Ectodermal cell (in vitro differentiated cells): ENCODE data around the gene MTX1.

Experiments used
- H3K27ac ChIP-seq: 2 replicates; pipeline ENCODE4 v1.7.0; 2013; ENCODE audit warnings: mild to moderate bottlenecking, low read depth, low read length; ENCODE audit not compliant: insufficient read depth, poor library complexity, severe bottlenecking
- H3K27me3 ChIP-seq: 2 replicates; pipeline ENCODE4 v1.7.0; 2013; ENCODE audit warnings: mild to moderate bottlenecking, low read length; ENCODE audit not compliant: insufficient read depth, control insufficient read depth, poor library complexity, severe bottlenecking
- H3K36me3 ChIP-seq: one replicate; pipeline ENCODE4 v1.7.0; 2013; ENCODE audit warnings: low read length; ENCODE audit not compliant: control insufficient read depth, insufficient read depth
- H3K4me1 ChIP-seq: one replicate; pipeline ENCODE4 v1.7.0; 2013; ENCODE audit warnings: low read length; ENCODE audit not compliant: control insufficient read depth, insufficient read depth
- H3K4me3 ChIP-seq: 2 replicates; pipeline ENCODE4 v1.7.0; 2013; ENCODE audit warnings: low read depth, low read length, control low read depth; ENCODE audit not compliant: insufficient read depth
- H3K9me3 ChIP-seq: 2 replicates; pipeline ENCODE4 v1.7.0; 2013; ENCODE audit warnings: mild to moderate bottlenecking, low read length, moderate library complexity; ENCODE audit not compliant: control insufficient read depth
- WGBS, 2 experiments: methylation state at CpG; one replicate each; pipeline ENCODE4 v1.1.7; 2013; ENCODE audit warnings: missing lambda C conversion rate in 2 of 2; 5-methylcytosine and 5-hydroxymethylcytosine counted together

Gene MTX1

GRCh38 chr1:155250633-155251449 lies 42.3 kb downstream of the MTX1 start:
- WGBS, 2 experiments = 24 to 25% methylated on average over 23 of the region's 23 CpGs
- Histone ChIP-seq H3K27ac (no peak overlapping the region), H3K4me1 (peaks cover 20% of the 10 kb centered on the region), H3K27me3 (no peaks in the 10 kb centered on the region), H3K36me3 (peaks cover 14% of the 10 kb centered on the region), H3K9me3 (no peaks in the 10 kb centered on the region), H3K4me3 (peak overlapping the region; percentile 32)

GRCh38 chr1:155251566-155251965 lies 43.1 kb downstream of the MTX1 start:
- Histone ChIP-seq H3K27ac (no peak overlapping the region), H3K9me3 (no peaks in the 10 kb centered on the region), H3K27me3 (no peaks in the 10 kb centered on the region), H3K36me3 (peaks cover 14% of the 10 kb centered on the region), H3K4me1 (peaks cover 23% of the 10 kb centered on the region), H3K4me3 (no peak overlapping the region)
- 92 to 93% methylated on average over 7 of the region's 7 CpGs for WGBS, 2 experiments

GRCh38 chr1:155253208-155253607 lies 44.7 kb downstream of the MTX1 start:
- Histone ChIP-seq H3K27ac (no peak overlapping the region), H3K36me3 (peaks cover 8% of the 10 kb centered on the region), H3K9me3 (no peaks in the 10 kb centered on the region), H3K4me1 (peaks cover 23% of the 10 kb centered on the region), H3K27me3 (no peaks in the 10 kb centered on the region), H3K4me3 (no peak overlapping the region)
- 83 to 89% methylated on average over 5 of the region's 5 CpGs for WGBS, 2 experiments

- no peaks in the 10 kb centered on the region for H3K27me3 ChIP-seq
- 90 to 92% methylated on average over 5 of the region's 5 CpGs for WGBS, 2 experiments
- no peaks in the 10 kb centered on the region for H3K9me3 ChIP-seq
- H3K36me3 ChIP-seq = peaks cover 4% of the 10 kb centered on the region
- H3K4me1 ChIP-seq = peaks cover 23% of the 10 kb centered on the region
- no peak overlapping the region for H3K27ac ChIP-seq
- H3K4me3 ChIP-seq = peak overlapping the region; percentile 72
Observed at GRCh38 chr1:155253797-155254196, 45.3 kb downstream of the MTX1 start.

- 80 to 83% methylated on average over 12 of the region's 12 CpGs for WGBS, 2 experiments
- peaks cover 23% of the 10 kb centered on the region for H3K4me1 ChIP-seq
- H3K4me3 ChIP-seq = peak overlapping the region; percentile 72
- no peaks in the 10 kb centered on the region for H3K27me3 ChIP-seq
- H3K9me3 ChIP-seq = no peaks in the 10 kb centered on the region
- no peak overlapping the region for H3K27ac ChIP-seq
- peaks cover 4% of the 10 kb centered on the region for H3K36me3 ChIP-seq
Observed at GRCh38 chr1:155254228-155254713, 45.8 kb downstream of the MTX1 start.

- Histone ChIP-seq H3K4me3 (peak overlapping the region; percentile 72), H3K36me3 (peaks cover 9% of the 10 kb centered on the region), H3K27ac (no peak overlapping the region), H3K4me1 (peaks cover 23% of the 10 kb centered on the region), H3K27me3 (no peaks in the 10 kb centered on the region), H3K9me3 (no peaks in the 10 kb centered on the region)
- 13 to 14% methylated on average over 35 of the region's 35 CpGs for WGBS, 2 experiments
Observed at GRCh38 chr1:155254714-155255242, 46.3 kb downstream of the MTX1 start.

GRCh38 chr1:155255243-155256007 lies 46.9 kb downstream of the MTX1 start, which contains the start of gene ENTREP3:
TSS of gene ENTREP3 (minus strand) at chr1:155255483. CDS start at chr1:155254877, 606 bp downstream.
- Histone ChIP-seq H3K36me3 (peaks cover 9% of the 10 kb centered on the region), H3K4me3 (peak within 1 kb of the TSS; percentile 72), H3K27me3 (no peaks in the 10 kb centered on the region), H3K27ac (no peak within 1 kb of the TSS), H3K9me3 (no peaks in the 10 kb centered on the region), H3K4me1 (peaks cover 23% of the 10 kb centered on the region)
- WGBS, 2 experiments = 4% methylated on average over 54 of the region's 54 CpGs

GRCh38 chr1:155256058-155256852 lies 47.8 kb downstream of the MTX1 start:
- no peak overlapping the region for H3K27ac ChIP-seq
- H3K4me3 ChIP-seq = peak overlapping the region; percentile 72
- 89 to 90% methylated on average over 20 of the region's 20 CpGs for WGBS, 2 experiments
- no peaks in the 10 kb centered on the region for H3K27me3 ChIP-seq
- H3K4me1 ChIP-seq = peaks cover 23% of the 10 kb centered on the region
- peaks cover 9% of the 10 kb centered on the region for H3K36me3 ChIP-seq
- no peaks in the 10 kb centered on the region for H3K9me3 ChIP-seq

GRCh38 chr1:155260276-155260675 lies 51.8 kb downstream of the MTX1 start:
- Histone ChIP-seq H3K4me1 (peaks cover 9% of the 10 kb centered on the region), H3K36me3 (peaks cover 25% of the 10 kb centered on the region), H3K9me3 (no peaks in the 10 kb centered on the region), H3K4me3 (no peak overlapping the region), H3K27ac (no peak overlapping the region), H3K27me3 (no peaks in the 10 kb centered on the region)
- WGBS, 2 experiments = 93 to 94% methylated on average over 5 of the region's 5 CpGs
